A673 (cell line): ENCODE data around the gene TOLLIP.
"Not testable (repeated sequence)": the region's sequence is repeated elsewhere in the genome, so short reads cannot be mapped to it uniquely, and the experiment has no call there.

Experiments used
- CTCF ChIP-seq: fragments of 300-800, 200-600 bp; sonication (generic); conservative IDR thresholded peaks from 2 replicates; pipeline ENCODE4 v1.5.1; 2017; ENCODE audit warnings: low read depth, mild to moderate bottlenecking, antibody characterized with exemption, low read length, moderate library complexity, mixed read lengths
- EZH2 ChIP-seq: fragments of 200-600 bp; sonication (generic); IDR thresholded peaks from 2 replicates; pipeline ENCODE4 v1.6.1; 2017; ENCODE audit warnings: borderline replicate concordance, low read depth, mild to moderate bottlenecking, mixed read lengths, antibody characterized with exemption, low read length; ENCODE audit not compliant: poor library complexity, severe bottlenecking

GRCh38 chr11:1244557-1244956 is 64.9 kb downstream of the TOLLIP start:
- not testable (repeated sequence) for TF ChIP-seq CTCF, EZH2
